GM19372 (cell line): ENCODE measurements around the gene STKLD1.
A peak's percentile ranks its signal among the peaks of the same experiment; 100 is the strongest.

Experiments used
- ATAC-seq: cut with Tn5 transposase; IDR thresholded peaks from one replicate; pipeline ENCODE4 v1.9.1; 2021; ENCODE audit warnings: mild to moderate bottlenecking, low read depth, moderate library complexity; ENCODE audit not compliant: unreplicated experiment

STKLD1 gene

GRCh38 chr9:133344979-133345378, 31.2 kb upstream of the STKLD1 start:
- ATAC-seq, result no peak

DNA sequence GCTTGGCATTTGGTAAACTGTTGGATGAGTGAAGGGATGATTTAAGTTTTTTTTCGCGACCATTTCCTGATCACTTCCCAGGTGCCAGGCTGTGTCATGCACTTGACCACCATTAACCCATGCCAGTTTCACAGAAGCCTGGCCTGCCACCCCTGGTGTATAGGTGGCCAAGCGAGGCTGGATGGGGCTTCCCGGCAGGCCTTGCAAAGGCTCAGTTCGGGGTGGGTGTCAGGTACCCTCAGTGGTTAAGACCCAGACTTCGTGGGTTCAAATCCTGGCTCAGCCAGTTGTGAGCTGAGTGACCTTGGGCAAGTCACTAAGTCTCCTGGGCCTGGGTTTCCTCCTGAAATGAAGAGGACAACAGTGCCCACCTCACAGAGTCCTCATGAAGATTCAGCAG, 30.6 kb upstream of the STKLD1 start:
- no peak for ATAC-seq

DNA sequence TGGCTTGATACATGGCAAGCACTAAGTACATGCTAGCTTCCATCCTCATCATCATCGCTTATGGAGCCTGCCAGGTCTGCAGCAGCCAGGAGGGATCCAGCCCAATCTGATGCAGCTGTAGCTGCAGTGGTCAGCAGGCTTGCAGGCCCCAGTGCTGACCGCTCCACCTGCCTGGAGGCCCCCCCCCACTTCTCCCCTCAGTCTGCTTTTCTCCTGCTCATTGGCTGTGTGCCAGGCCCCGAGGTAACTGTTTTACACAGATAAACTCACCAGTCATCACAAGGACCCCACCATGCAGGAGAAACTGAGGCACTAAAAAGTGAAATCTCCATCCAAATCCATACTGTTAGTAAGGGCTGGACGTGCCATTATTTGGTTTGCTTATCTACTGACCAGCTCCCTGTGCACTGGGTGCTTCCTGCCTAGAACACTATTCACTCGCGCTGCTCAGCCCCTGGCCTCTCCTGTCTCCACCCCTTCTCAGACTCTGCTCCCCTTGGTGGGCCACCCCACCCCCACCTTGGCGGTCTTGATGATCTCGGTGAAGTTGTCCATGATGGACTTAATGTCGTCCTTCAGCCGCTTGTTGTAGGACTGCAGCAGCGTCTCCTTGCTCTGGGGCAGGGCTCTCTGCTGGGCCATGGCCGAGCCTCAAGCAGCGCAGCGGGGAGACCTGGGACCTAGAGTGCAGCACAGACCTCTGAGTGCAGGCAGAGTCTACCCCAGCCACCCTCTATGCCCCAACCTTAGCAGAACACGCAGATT, 30.0 kb upstream of the STKLD1 start:
- no peak for ATAC-seq

GRCh38 chr9:133347515-133347984, 28.6 kb upstream of the STKLD1 start:
- peak; percentile 30 for ATAC-seq

DNA sequence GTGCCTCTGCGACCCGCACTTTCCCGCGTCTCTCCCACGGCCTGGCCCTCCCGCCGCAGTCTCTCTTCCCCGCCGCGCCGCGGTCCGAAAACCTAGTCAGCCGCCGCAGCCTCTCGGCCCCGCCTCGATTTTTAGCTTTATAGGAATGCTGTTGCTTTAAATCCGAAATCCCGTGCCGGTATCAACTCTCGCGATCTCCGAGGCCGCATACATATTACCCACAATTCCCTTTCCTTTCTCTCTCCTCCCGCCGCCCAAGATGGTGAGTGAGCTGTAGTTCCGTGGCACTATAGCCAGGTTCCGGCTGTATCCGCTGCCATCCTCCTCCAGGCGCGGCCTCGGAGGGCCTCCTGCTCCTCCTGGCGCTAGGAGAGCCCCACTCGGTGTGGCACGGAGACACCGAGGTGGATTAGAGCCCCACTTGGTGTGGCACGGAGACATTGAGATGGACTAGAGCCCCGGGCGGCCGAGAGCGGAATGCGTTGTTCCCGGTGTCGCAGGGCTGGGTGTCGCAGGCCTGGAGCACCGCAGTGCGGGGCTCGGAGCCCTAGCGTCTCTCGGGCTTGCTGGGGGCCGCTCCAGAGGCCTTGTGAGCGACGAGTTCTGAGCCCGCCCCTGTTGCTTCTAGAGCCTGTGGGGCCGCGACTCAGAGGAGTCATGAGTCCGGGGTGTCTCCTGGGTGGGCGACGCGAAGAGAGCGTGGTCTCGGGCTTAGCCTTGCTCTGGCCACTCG, 28.0 kb upstream of the STKLD1 start, which contains the start of the genes MED22 and RPL7A:
TSS of gene MED22 (minus strand) at position 147 of the 733 bp plus-strand sequence. CDS start 1,469 bp downstream, outside the sequence.
TSS of gene RPL7A (plus strand) at position 234 of the 733 bp plus-strand sequence. CDS start at position 260, 26 bp downstream.
- ATAC-seq, result peak; percentile 61

- no peak for ATAC-seq
Observed at GRCh38 chr9:133348718-133349573, 27.2 kb upstream of the STKLD1 start.

GRCh38 chr9:133349965-133350616, 26.1 kb upstream of the STKLD1 start:
- no peak for ATAC-seq

DNA sequence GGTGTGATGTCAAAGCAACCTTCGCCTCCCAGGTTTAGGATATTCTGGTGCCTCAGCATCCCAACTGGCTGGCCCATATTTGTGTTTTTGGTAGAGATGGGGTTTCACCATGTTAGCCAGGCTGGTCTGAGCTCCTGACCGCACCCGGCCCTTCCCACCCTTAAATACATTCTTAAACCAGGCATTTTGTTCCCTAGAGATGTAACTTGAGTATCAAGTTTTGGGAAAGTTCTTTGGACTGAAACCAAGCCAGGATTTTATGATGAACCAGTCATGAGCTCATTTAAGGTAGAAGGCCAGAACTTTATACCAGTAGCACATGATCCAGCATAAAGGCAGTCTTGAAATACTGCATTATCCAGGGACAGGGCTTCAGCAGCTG, 24.6 kb upstream of the STKLD1 start:
- ATAC-seq, result no peak

GRCh38 chr9:133351908-133352634, 24.1 kb upstream of the STKLD1 start:
- ATAC-seq, result no peak

DNA sequence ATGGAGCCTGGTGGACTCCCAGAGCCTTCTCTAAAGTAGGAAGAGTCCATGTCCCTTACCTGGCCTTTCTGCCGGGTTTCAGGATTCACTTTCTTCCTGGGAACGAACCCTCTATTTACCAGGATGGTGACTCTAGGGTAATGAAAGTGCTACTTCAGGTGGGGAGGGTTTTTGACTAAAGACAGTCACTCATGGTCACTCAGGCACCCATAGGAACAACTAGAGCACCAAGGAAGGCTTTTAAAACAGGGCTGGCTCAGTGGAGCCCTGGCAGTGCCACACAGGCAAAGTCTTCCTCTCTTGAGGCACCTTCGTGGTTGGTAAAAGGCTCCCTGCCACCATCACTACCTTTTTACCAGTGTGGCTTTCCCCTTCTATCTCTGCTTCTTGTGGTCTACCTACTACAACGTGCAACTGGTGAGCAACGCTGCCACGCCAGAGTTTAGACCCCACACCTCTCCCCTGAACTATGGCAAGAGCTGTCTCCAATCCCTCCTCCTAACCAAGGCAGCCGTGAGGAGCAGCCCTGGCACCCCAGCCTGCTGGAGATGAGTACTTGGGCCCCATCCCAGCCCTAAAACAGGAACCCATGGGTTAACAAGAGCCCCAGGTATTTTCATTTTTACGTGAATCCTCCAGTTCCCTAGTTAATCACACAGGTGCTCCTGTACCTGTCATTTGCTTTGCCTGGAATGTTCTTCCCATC, 23.4 kb upstream of the STKLD1 start:
- ATAC-seq, result no peak

DNA sequence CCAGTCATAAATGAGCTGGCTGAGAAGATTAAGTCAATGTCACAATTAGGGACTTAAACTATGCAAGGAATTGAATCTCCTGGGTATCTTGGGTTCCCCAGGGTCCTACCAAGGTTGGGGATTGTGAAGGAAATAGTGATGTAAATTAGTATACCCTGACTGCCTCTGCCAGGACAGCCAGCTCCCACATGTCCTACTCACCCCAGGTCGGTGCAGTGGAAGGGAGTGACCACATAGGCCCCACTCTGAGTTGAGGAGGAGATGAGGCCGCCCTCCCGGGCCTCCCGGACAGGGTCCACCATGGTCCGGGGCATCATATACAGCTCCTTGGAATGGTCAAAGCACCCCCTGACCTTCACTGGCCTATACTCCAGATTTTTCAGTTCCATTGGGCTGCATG, 22.6 kb upstream of the STKLD1 start:
- ATAC-seq, result no peak

- ATAC-seq, result no peak
Observed at GRCh38 chr9:133354766-133355165, 21.4 kb upstream of the STKLD1 start.

DNA sequence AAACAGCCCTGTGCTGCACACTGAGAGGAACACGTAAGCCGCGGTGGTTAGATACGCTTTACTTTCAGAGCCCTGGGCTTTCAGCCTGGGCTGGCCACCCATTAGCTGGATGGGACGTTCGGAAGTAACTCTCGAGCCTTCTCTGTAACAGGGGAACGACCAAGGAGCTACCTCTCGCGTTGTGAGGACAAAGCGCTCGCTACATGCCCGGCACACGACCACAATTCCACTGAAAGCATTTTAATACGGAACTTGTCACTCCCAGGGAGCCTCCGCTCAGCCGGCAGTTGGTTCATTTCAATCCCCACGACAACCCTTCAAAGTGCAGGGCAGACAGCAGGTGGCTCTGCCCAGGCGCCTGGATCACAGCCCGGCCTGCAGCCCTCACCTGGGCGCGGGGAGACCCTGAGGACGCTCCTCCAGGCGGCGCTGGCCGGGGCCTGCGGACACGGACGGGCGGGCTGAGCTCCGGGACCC, 20.2 kb upstream of the STKLD1 start:
- ATAC-seq, result peak; percentile 24

DNA sequence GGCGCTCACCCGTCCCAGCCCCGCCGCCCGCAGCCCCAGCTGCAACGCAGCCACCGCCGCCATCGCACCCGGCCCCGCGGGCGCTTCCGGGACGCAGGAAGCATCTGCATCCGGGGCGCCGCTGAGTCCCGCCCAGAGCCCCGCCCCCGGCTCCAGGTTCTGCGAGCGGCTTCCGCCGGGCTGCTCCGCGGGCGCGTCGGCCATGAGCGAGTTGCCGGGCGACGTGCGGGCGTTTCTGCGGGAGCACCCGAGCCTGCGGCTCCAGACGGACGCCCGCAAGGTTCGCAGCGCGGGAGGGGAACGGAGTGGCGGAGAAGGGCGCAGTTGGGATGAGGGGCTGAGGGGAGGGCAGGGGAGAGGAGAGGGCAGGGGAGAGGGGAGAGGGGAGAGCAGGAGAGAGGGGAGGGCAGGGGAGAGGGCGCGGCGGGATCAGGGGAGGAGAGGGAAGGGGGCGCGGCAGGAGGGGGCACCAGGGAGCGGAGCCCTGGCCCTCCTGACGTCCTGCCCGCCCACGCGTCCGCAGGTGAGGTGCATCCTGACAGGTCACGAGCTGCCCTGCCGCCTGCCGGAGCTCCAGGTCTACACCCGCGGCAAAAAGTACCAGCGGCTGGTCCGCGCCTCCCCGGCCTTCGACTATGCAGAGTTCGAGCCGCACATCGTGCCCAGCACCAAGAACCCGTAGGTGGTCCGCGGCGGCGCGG, 19.6 kb upstream of the STKLD1 start, which contains the start of the genes SURF1 and SURF2:
TSS of gene SURF1 (minus strand) at position 97 of the 701 bp plus-strand sequence. CDS start at position 63, 34 bp downstream.
TSS of gene SURF2 (plus strand) at position 160 of the 701 bp plus-strand sequence. CDS start at position 203, 43 bp downstream.
- peak; percentile 67 for ATAC-seq

DNA sequence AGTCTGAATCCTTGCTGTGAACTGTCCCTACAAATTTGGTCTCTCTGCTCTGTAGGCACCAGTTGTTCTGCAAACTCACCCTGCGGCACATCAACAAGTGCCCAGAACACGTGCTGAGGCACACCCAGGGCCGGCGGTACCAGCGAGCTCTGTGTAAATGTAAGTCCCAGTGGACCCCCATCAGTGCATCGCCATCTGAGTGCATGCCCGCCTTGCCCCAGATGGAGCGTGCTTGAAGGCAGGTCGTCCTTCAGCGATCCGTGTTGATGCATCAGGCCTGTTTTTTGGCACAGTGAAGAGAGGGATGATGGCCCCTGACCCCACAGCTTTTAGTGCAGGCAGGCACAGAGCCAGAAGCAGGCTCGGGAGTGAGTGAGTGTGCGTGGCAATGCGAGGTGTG, 18.5 kb upstream of the STKLD1 start:
- ATAC-seq, result no peak

DNA sequence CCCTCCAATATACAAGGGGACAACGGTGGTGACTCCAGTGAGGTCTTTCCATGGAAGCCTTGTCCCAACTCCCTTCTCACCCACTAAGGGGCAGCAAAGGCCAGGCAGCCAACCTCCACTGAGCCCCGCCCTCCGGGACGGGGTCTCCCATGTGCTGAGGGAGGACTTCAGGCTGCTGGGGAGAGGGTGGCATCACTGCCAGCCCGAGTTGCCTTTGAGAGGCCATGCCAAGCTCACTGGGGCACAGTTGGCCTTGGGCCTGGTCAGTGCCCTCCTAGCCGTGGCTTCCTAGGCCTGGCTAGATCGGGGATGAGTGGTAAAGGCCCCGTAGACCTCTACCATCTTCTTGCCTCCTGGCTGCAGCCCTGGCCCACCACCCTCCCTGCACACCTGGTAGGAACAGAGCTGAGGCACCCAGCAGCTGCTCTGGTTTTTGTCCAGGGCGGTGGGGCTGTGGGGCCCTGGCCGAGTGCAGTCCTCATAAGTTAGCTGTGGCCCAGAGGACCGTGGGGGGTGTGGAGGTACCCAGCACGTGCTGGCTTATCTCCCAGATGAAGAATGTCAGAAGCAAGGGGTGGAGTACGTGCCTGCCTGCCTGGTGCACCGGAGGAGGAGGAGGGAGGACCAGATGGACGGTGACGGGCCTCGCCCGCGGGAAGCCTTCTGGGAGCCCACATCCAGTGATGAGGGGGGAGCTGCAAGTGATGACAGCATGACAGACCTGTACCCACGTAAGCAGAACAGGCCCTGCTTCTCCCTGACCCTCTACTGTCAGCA, 16.6 kb upstream of the STKLD1 start:
- ATAC-seq, result no peak
